ENCODE data around the gene FOXP1. TPM values are rescaled to one million over a fixed set of nuclear protein-coding genes. Genes with fewer than 3 reads are reported as not detected.

FOXP1 gene
- total RNA-seq, 4 donors from 2014 or later, result 103 to 173 (median 140) TPM

- Histone ChIP-seq H3K9me3 (no peaks in the 10 kb centered on the region), H3K27me3 (no peaks in the 10 kb centered on the region), H3K36me3 (no peaks in the 10 kb centered on the region), H3K4me1 (peaks cover 0 to 36% (median 4%) of the 10 kb centered on the region in 4 donors), H3K27ac (no peak overlapping the region), H3K4me3 (no peak overlapping the region)
- no peak for DNase-seq
- TF ChIP-seq CTCF (IDR thresholded peaks at IDR 0.05) (no peak), POLR2A (IDR thresholded peaks at IDR 0.05) (no peak)
These were observed 461.9 kb downstream of the FOXP1 start for GRCh38 chr3:71121429-71122167.

GRCh38 chr3:71120012-71120411 is 463.5 kb downstream of the FOXP1 start:
- Histone ChIP-seq H3K4me1 (peaks cover 0 to 29% (median 4%) of the 10 kb centered on the region in 4 donors), H3K36me3 (no peaks in the 10 kb centered on the region), H3K27ac (peak overlapping the region in 1 of 4 donors; percentile 40), H3K4me3 (no peak overlapping the region), H3K27me3 (no peaks in the 10 kb centered on the region), H3K9me3 (no peaks in the 10 kb centered on the region)
- TF ChIP-seq POLR2A (IDR thresholded peaks at IDR 0.05) (no peak), CTCF (IDR thresholded peaks at IDR 0.05) (no peak)
- no peak for DNase-seq

GRCh38 chr3:71119171-71119570 is 464.4 kb downstream of the FOXP1 start:
- peaks cover 0 to 25% (median 4%) of the 10 kb centered on the region in 4 donors for H3K4me1 ChIP-seq
- DNase-seq, result no peak
- H3K27ac ChIP-seq, result peak overlapping the region in 2 of 4 donors; percentile 3 to 21
- TF ChIP-seq POLR2A (IDR thresholded peaks at IDR 0.05) (no peak), CTCF (IDR thresholded peaks at IDR 0.05) (no peak)
- H3K9me3 ChIP-seq, result no peaks in the 10 kb centered on the region
- no peaks in the 10 kb centered on the region for H3K36me3 ChIP-seq
- H3K27me3 ChIP-seq, result no peaks in the 10 kb centered on the region
- no peak overlapping the region for H3K4me3 ChIP-seq

- H3K4me3 ChIP-seq, result no peak overlapping the region
- no peaks in the 10 kb centered on the region for H3K36me3 ChIP-seq
- H3K4me1 ChIP-seq, result peaks cover 0 to 25% (median 4%) of the 10 kb centered on the region in 4 donors
- no peak for TF ChIP-seq POLR2A (IDR thresholded peaks at IDR 0.05)
- TF ChIP-seq CTCF (IDR thresholded peaks at IDR 0.05), result no peak
- H3K9me3 ChIP-seq, result no peaks in the 10 kb centered on the region
- no peaks in the 10 kb centered on the region for H3K27me3 ChIP-seq
- DNase-seq, result no peak
- peak overlapping the region in 1 of 4 donors; percentile 4 for H3K27ac ChIP-seq
These were observed 465.1 kb downstream of the FOXP1 start for GRCh38 chr3:71118436-71118835.

GRCh38 chr3:71117572-71118247 is 465.8 kb downstream of the FOXP1 start:
- H3K36me3 ChIP-seq, result no peaks in the 10 kb centered on the region
- peak overlapping the region in 2 of 4 donors; percentile 23 to 27 for H3K27ac ChIP-seq
- DNase-seq, result no peak
- H3K27me3 ChIP-seq, result no peaks in the 10 kb centered on the region
- no peaks in the 10 kb centered on the region for H3K9me3 ChIP-seq
- peaks cover 0 to 25% (median 4%) of the 10 kb centered on the region in 4 donors for H3K4me1 ChIP-seq
- TF ChIP-seq POLR2A (IDR thresholded peaks at IDR 0.05) (no peak), CTCF (IDR thresholded peaks at IDR 0.05) (no peak)
- H3K4me3 ChIP-seq, result no peak overlapping the region
